HCT116 (cell line): Measurements from ENCODE around the gene NARS2. TPM values are rescaled to one million over a fixed set of nuclear protein-coding genes. Genes with fewer than 3 reads are reported as not detected.

ENCODE experiments used
- ATAC-seq: fragments of 200-7000 bp; cut with Tn5 transposase; 2 replicates; pipeline ENCODE4 v1.9.1; 2020; ENCODE audit warnings: mild to moderate bottlenecking, moderate library complexity
- BruUV-seq: library from RNA; stranded (reverse); fragments of 400-500 nt; replicated peaks from 2 replicates; lab custom pipeline; 2021; lab: Mats Ljungman, UMichigan
- CTCF ChIA-PET: fragments of 300-600 bp; sonication (Branson Sonifier 250); formaldehyde crosslinking; loops from one replicate; lab custom pipeline; 2021; ENCODE audit warnings: antibody characterized with exemption; lab: Charles Lee
- POLR2A ChIA-PET: fragments of 300-600, 350-600 bp; sonication (Branson Sonifier 250); formaldehyde crosslinking; loops from one replicate; lab custom pipeline; 2021; ENCODE audit warnings: antibody characterized with exemption; lab: Charles Lee
- RAD21 ChIA-PET, 2 experiments: fragments of 300-600 bp; sonication (Branson Sonifier 250); formaldehyde crosslinking; loops; one replicate each; lab custom pipeline; 2023; ENCODE audit warnings: low total read pairs in 2 of 2; ENCODE audit not compliant: uncharacterized antibody in 2 of 2, unreplicated experiment in 2 of 2, low non-redundant PET in 1 of 2; lab: Charles Lee
- DNase-seq: peaks from one replicate; pipeline ENCODE4 v3.0.0-alpha.2; 2010; ENCODE audit warnings: low read depth, low spot score
- H2AFZ ChIP-seq: fragments of 200-600 bp; shearing (Covaris generic), sonication (generic); 2 replicates; pipeline ENCODE4 v1.6.1; 2017; ENCODE audit warnings: low read depth, mixed run types, mixed read lengths, antibody characterized with exemption, low read length; ENCODE audit not compliant: poor library complexity, severe bottlenecking
- H3K27ac ChIP-seq: 2 replicates; pipeline ENCODE4 v1.5.1; 2012; ENCODE audit warnings: low read depth, low read length
- H3K27me3 ChIP-seq: fragments of 200-600 bp; sonication (generic); 2 replicates; pipeline ENCODE4 v1.6.1; 2016; ENCODE audit warnings: mixed run types, low read length, mixed read lengths; ENCODE audit not compliant: insufficient read depth
- H3K36me3 ChIP-seq, 2 experiments: fragments of 200-500 bp in 1 of 2; fragments of 200-600 bp in 1 of 2; sonication (Bioruptor generic) in 1 of 2; sonication (generic) in 1 of 2; 2 replicates each; pipeline versions ENCODE4 v1.5.1 to v1.6.1; 2014 to 2016; ENCODE audit warnings: low read length in 2 of 2, inconsistent platforms in 1 of 2, mixed read lengths in 1 of 2, mixed run types in 1 of 2; ENCODE audit not compliant: insufficient read depth in 2 of 2, control insufficient read depth in 1 of 2
- H3K4me1 ChIP-seq, 2 experiments: fragments of 200-600 bp in 1 of 2; sonication (generic) in 1 of 2; 2 replicates each; pipeline versions ENCODE4 v1.5.1 to v1.6.1; 2012 to 2017; ENCODE audit warnings: low read length in 2 of 2, inconsistent platforms in 1 of 2, mild to moderate bottlenecking in 1 of 2, mixed read lengths in 1 of 2, mixed run types in 1 of 2, moderate library complexity in 1 of 2; ENCODE audit not compliant: insufficient read depth in 2 of 2, control insufficient read depth in 1 of 2
- H3K4me2 ChIP-seq: fragments of 200-600 bp; sonication (generic); 2 replicates; pipeline ENCODE4 v1.6.1; 2017; ENCODE audit warnings: mixed run types, low read length, mixed read lengths
- H3K4me3 ChIP-seq, 2 experiments: fragments of 200-600 bp in 1 of 2; sonication (generic) in 1 of 2; replicated peaks in 1 of 2; 2 replicates each; pipeline ENCODE4 v1.5.1; 2011 to 2016; ENCODE audit warnings: low read length in 2 of 2, control low read depth in 1 of 2, low read depth in 1 of 2, mild to moderate bottlenecking in 1 of 2, mixed read lengths in 1 of 2, mixed run types in 1 of 2
- H3K79me2 ChIP-seq: fragments of 200-600 bp; sonication (generic); 2 replicates; pipeline ENCODE4 v1.6.1; 2017; ENCODE audit warnings: mild to moderate bottlenecking, mixed run types, low read length, moderate library complexity, mixed read lengths; ENCODE audit not compliant: insufficient read depth
- H3K9ac ChIP-seq: fragments of 200-600 bp; sonication (generic); 2 replicates; pipeline ENCODE4 v1.6.1; 2016; ENCODE audit warnings: low read length, mixed read lengths
- H3K9me2 ChIP-seq: fragments of 200-600 bp; sonication (generic), shearing (Covaris generic); 2 replicates; pipeline ENCODE4 v1.6.1; 2017; ENCODE audit warnings: mixed run types, mild to moderate bottlenecking, moderate library complexity; ENCODE audit not compliant: insufficient read depth
- H3K9me3 ChIP-seq, 2 experiments: fragments of 200-500 bp in 1 of 2; fragments of 200-600 bp in 1 of 2; sonication (Bioruptor generic) in 1 of 2; sonication (generic) in 1 of 2; 2 replicates each; pipeline ENCODE4 v1.6.1; 2014 to 2017; ENCODE audit warnings: low read length in 2 of 2, mixed read lengths in 2 of 2, inconsistent platforms in 1 of 2, low read depth in 1 of 2, mild to moderate bottlenecking in 1 of 2, mixed run types in 1 of 2, moderate library complexity in 1 of 2; ENCODE audit not compliant: control insufficient read depth in 1 of 2, insufficient read depth in 1 of 2
- H4K20me1 ChIP-seq: fragments of 200-600 bp; sonication (generic), shearing (Covaris generic); 2 replicates; pipeline ENCODE4 v1.6.1; 2017; ENCODE audit warnings: mixed run types, mild to moderate bottlenecking, moderate library complexity; ENCODE audit not compliant: insufficient read depth
- EZH2 ChIP-seq: fragments of 200-600 bp; sonication (generic); IDR thresholded peaks from 2 replicates; pipeline ENCODE4 v1.6.1; 2017; ENCODE audit warnings: antibody characterized with exemption, mixed run types
- MAX ChIP-seq: IDR thresholded peaks from 2 replicates; pipeline ENCODE4 v1.6.1; 2012
- POLR2A ChIP-seq: IDR thresholded peaks from 2 replicates; pipeline ENCODE4 v1.7.0; 2011; ENCODE audit warnings: borderline replicate concordance; ENCODE audit not compliant: insufficient read depth, insufficient read length; ENCODE audit errors: extremely low read depth
- RAD21 ChIP-seq: IDR thresholded peaks from 2 replicates; pipeline ENCODE4 v1.6.1; 2012; ENCODE audit warnings: low read depth, mild to moderate bottlenecking
- TCF7L2 ChIP-seq: IDR thresholded peaks from 2 replicates; pipeline ENCODE4 v1.7.0; 2011; ENCODE audit warnings: borderline replicate concordance, inconsistent platforms; ENCODE audit not compliant: insufficient read depth, insufficient read length; ENCODE audit errors: extremely low read depth
- intact Hi-C: fragments of 100-400 bp; cut with micrococcal nuclease; formaldehyde crosslinking; loops from 2 replicates; pipeline ENCODE4 v1.10.0; 2022
- total RNA-seq: library from RNA; stranded (reverse); gene quantifications from one replicate; pipeline ENCODE4 v1.2.1, GENCODE V29; 2021; ENCODE audit not compliant: unreplicated experiment
- TF ChIP-seq, protein P1 (sequence below): IDR thresholded peaks from 2 replicates; pipeline ENCODE4 v1.6.1; 2011; ENCODE audit warnings: mild to moderate bottlenecking, low read length, moderate library complexity; ENCODE audit not compliant: insufficient replicate concordance; ENCODE audit errors: extremely low read depth
- TF ChIP-seq, protein P2 (sequence below), 3 experiments: fragments of 200-600 bp in 1 of 3; sonication (generic) in 1 of 3; IDR thresholded peaks in 2 of 3; conservative IDR thresholded peaks in 1 of 3; 2 replicates each; pipeline ENCODE4 v1.5.1; 2012 to 2017; ENCODE audit warnings: low read depth in 2 of 3, low read length in 2 of 3, antibody characterized with exemption in 1 of 3, borderline replicate concordance in 1 of 3, control low read depth in 1 of 3, mild to moderate bottlenecking in 1 of 3, mixed read lengths in 1 of 3, mixed run types in 1 of 3, moderate library complexity in 1 of 3; ENCODE audit not compliant: insufficient read depth in 1 of 3
- TF ChIP-seq, protein P3 (sequence below): IDR thresholded peaks from 2 replicates; pipeline ENCODE4 v1.6.1; 2012

The NARS2 gene
- total RNA-seq, 1 experiment from 2014 or later, result 26.0 TPM

GRCh38 chr11:78416285-78417174, 158.1 kb downstream of the NARS2 start:
- H3K36me3 ChIP-seq, result no peaks in the 10 kb centered on the region
- ATAC-seq (peak; percentile 58), DNase-seq (peak; percentile 27)
- H3K4me2 ChIP-seq, result peak overlapping the region; percentile 99
- H4K20me1 ChIP-seq, result no peaks in the 10 kb centered on the region
- intact Hi-C loops, result loop anchor here (2.0 kb wide), 1 partner anchor 148 kb away; no protein-coding TSS in a partner anchor
- no peaks in the 10 kb centered on the region for H3K79me2 ChIP-seq
- H3K27ac ChIP-seq, result no peak overlapping the region
- H3K9me2 ChIP-seq, result no peaks in the 10 kb centered on the region
- ChIA-PET RAD21 (interaction anchor here in 1 of 2 experiments (0.7 kb wide), 1 partner anchor 359 kb away, joined by 3 read pairs; no protein-coding TSS in a partner anchor), POLR2A (no interaction called here), CTCF (interaction anchor here (1.5 to 3.3 kb wide), 2 partner anchors 148 to 188 kb away, joined by 4 to 17 read pairs; no protein-coding TSS in a partner anchor)
- BruUV-seq, result no TSS peak
- H3K9me3 ChIP-seq, result no peaks in the 10 kb centered on the region
- TF ChIP-seq TCF7L2, result peak; percentile 22
- TF ChIP-seq, protein P1, sequence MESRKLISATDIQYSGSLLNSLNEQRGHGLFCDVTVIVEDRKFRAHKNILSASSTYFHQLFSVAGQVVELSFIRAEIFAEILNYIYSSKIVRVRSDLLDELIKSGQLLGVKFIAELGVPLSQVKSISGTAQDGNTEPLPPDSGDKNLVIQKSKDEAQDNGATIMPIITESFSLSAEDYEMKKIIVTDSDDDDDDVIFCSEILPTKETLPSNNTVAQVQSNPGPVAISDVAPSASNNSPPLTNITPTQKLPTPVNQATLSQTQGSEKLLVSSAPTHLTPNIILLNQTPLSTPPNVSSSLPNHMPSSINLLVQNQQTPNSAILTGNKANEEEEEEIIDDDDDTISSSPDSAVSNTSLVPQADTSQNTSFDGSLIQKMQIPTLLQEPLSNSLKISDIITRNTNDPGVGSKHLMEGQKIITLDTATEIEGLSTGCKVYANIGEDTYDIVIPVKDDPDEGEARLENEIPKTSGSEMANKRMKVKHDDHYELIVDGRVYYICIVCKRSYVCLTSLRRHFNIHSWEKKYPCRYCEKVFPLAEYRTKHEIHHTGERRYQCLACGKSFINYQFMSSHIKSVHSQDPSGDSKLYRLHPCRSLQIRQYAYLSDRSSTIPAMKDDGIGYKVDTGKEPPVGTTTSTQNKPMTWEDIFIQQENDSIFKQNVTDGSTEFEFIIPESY, result no peak
- TF ChIP-seq, protein P2, sequence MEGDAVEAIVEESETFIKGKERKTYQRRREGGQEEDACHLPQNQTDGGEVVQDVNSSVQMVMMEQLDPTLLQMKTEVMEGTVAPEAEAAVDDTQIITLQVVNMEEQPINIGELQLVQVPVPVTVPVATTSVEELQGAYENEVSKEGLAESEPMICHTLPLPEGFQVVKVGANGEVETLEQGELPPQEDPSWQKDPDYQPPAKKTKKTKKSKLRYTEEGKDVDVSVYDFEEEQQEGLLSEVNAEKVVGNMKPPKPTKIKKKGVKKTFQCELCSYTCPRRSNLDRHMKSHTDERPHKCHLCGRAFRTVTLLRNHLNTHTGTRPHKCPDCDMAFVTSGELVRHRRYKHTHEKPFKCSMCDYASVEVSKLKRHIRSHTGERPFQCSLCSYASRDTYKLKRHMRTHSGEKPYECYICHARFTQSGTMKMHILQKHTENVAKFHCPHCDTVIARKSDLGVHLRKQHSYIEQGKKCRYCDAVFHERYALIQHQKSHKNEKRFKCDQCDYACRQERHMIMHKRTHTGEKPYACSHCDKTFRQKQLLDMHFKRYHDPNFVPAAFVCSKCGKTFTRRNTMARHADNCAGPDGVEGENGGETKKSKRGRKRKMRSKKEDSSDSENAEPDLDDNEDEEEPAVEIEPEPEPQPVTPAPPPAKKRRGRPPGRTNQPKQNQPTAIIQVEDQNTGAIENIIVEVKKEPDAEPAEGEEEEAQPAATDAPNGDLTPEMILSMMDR (IDR thresholded peaks at IDR 0.05 in 2 of 3, conservative IDR thresholded peaks at IDR 0.05 in 1 of 3; ENCODE audit: borderline replicate concordance in 1 of 3, insufficient read depth in 1 of 3, low read depth in 2 of 3, low read length in 2 of 3), result peak; percentile 30 to 57 (median 42); a peak in 5 of 6 replicates
- peak; percentile 64 for TF ChIP-seq MAX
- TF ChIP-seq, protein P3, sequence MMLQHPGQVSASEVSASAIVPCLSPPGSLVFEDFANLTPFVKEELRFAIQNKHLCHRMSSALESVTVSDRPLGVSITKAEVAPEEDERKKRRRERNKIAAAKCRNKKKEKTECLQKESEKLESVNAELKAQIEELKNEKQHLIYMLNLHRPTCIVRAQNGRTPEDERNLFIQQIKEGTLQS, result no peak
- TF ChIP-seq RAD21, result peak; percentile 30; the same call in 1 of the 2 replicates
- no peak for TF ChIP-seq EZH2
- no peak for TF ChIP-seq POLR2A
- peak overlapping the region; percentile 57 for H3K9ac ChIP-seq
- H3K4me1 ChIP-seq, result peaks cover 5 to 19% of the 10 kb centered on the region in 2 experiments; a peak in 3 of 4 replicates
- H3K4me3 ChIP-seq, result peak overlapping the region; percentile 51 to 67
- no peaks in the 10 kb centered on the region for H3K27me3 ChIP-seq
- H2AFZ ChIP-seq, result peak overlapping the region; percentile 57
